SK-N-MC (cell line): Measurements from ENCODE around the gene ISYNA1.

Source experiments
- DNase-seq: peaks from one replicate; pipeline ENCODE4 v3.0.0-alpha.2; 2011; ENCODE audit warnings: low read depth, low spot score
- H3K27ac ChIP-seq: fragments of 200-600 bp; sonication (generic); 2 replicates; pipeline ENCODE4 v1.5.1; 2016; ENCODE audit warnings: mixed run types
- H3K36me3 ChIP-seq: fragments of 200-600 bp; sonication (generic); 2 replicates; pipeline ENCODE4 v1.6.1; 2017; ENCODE audit warnings: antibody characterized with exemption, low read length, mixed read lengths; ENCODE audit not compliant: insufficient read depth
- H3K4me3 ChIP-seq: fragments of 200-600 bp; sonication (generic); 2 replicates; pipeline ENCODE4 v1.5.1; 2016
- H3K9ac ChIP-seq: fragments of 200-600 bp; sonication (generic); 2 replicates; pipeline ENCODE4 v1.8.0; 2017; ENCODE audit warnings: mixed run types, mixed read lengths; ENCODE audit not compliant: insufficient read length
- H3K9me3 ChIP-seq: fragments of 200-600 bp; sonication (generic); 2 replicates; pipeline ENCODE4 v1.6.1; 2017; ENCODE audit warnings: low read depth, mild to moderate bottlenecking, antibody characterized with exemption, low read length, moderate library complexity, mixed read lengths
- EZH2 ChIP-seq: fragments of 200-600 bp; sonication (generic); IDR thresholded peaks from one replicate; pipeline ENCODE4 v1.6.1; 2017; ENCODE audit warnings: antibody characterized with exemption
- FOXP2 ChIP-seq: optimal IDR thresholded peaks from 2 replicates; pipeline ENCODE3; 2011; ENCODE audit warnings: mild to moderate bottlenecking, moderate library complexity; ENCODE audit not compliant: insufficient read depth; ENCODE audit errors: extremely low read length, control extremely low read depth
- POLR2AphosphoS5 ChIP-seq: IDR thresholded peaks from 2 replicates; pipeline ENCODE4 v1.6.1; 2012; ENCODE audit warnings: mild to moderate bottlenecking, low read depth, low read length, borderline replicate concordance

Gene ISYNA1

GRCh38 chr19:18385675-18386542 is 52.0 kb downstream of the ISYNA1 start, which contains the start of gene GDF15:
Gene GDF15 (plus strand): TSS chr19:18386158. CDS start chr19:18386190, 32 bp downstream.
- H3K9ac ChIP-seq, result peak within 1 kb of the TSS; percentile 11
- H3K36me3 ChIP-seq, result no peaks in the 10 kb centered on the region
- DNase-seq, result no peak
- no peak within 1 kb of the TSS; the same call in 1 of the 2 replicates for H3K27ac ChIP-seq
- no peak for TF ChIP-seq EZH2
- TF ChIP-seq FOXP2, result no peak
- no peak for TF ChIP-seq POLR2AphosphoS5
- no peaks in the 10 kb centered on the region for H3K9me3 ChIP-seq
- H3K4me3 ChIP-seq, result no peak within 1 kb of the TSS

DNA sequence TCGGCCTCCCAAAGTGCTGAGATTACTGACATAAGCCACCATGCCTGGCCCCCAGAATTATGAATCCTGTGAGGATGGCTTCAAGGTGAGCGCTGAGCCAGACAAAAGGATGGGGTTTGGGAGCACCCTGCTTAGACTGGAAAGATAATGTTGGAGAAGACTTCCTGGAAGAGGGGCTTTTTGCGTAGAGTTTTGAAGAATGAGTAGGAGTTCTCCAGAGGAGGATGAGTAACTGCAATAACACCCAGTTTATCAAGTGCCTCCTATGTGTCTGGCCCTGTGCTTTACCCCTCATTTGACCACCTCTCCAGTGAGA is 52.6 kb downstream of the ISYNA1 start:
- DNase-seq, result no peak
- H3K36me3 ChIP-seq, result no peaks in the 10 kb centered on the region
- no peak overlapping the region for H3K9ac ChIP-seq
- H3K9me3 ChIP-seq, result no peaks in the 10 kb centered on the region
- no peak overlapping the region for H3K4me3 ChIP-seq
- no peak overlapping the region for H3K27ac ChIP-seq
- no peak for TF ChIP-seq FOXP2
- TF ChIP-seq POLR2AphosphoS5, result no peak
- TF ChIP-seq EZH2, result no peak

GRCh38 chr19:18384775-18385174 is 53.2 kb downstream of the ISYNA1 start:
- no peak for DNase-seq
- no peaks in the 10 kb centered on the region for H3K36me3 ChIP-seq
- no peak overlapping the region for H3K9ac ChIP-seq
- no peak overlapping the region for H3K27ac ChIP-seq
- H3K4me3 ChIP-seq, result no peak overlapping the region
- TF ChIP-seq POLR2AphosphoS5 (no peak), FOXP2 (no peak), EZH2 (no peak)
- no peaks in the 10 kb centered on the region for H3K9me3 ChIP-seq
